Right ventricle myocardium inferior (tissue), 1 donor: Measurements from ENCODE around the gene RAB7A. TPM values are rescaled to one million over a fixed set of nuclear protein-coding genes. Genes with fewer than 3 reads are reported as not detected.
"Not testable (repeated sequence)": the region's sequence is repeated elsewhere in the genome, so short reads cannot be mapped to it uniquely, and the experiment has no call there.

ENCODE experiments used
- ATAC-seq: fragments of 200-7000 bp; cut with Tn5 transposase; one replicate; pipeline ENCODE4 v1.9.1; 2020; ENCODE audit warnings: mild to moderate bottlenecking, moderate library complexity
- DNase-seq: peaks from one replicate; pipeline ENCODE4 v3.0.0; 2021; ENCODE audit errors: missing footprints
- intact Hi-C: fragments of 100-400 bp; cut with DNase I; formaldehyde crosslinking; loops from one replicate; pipeline ENCODE4 v1.11.0; 2022
- total RNA-seq: library from RNA; stranded (reverse); fragmentation: NEBNext Ultra II Directional; extraction: Animal tissue kit (Norgen Biotek cat#: 25700); gene quantifications from one replicate; pipeline ENCODE4 v1.2.1, GENCODE V29; 2021
- donor health status: DM: no; HTN: yes; CAD: no; lungs with severe emphysema.

Gene RAB7A
- total RNA-seq, 1 donor from 2014 or later: 242 TPM

- ATAC-seq, DNase-seq, intact Hi-C loops: not testable (repeated sequence)
These were observed 103.1 kb downstream of the RAB7A start for GRCh38 chr3:128829087-128829486.

GRCh38 chr3:128829925-128830625, 104.1 kb downstream of the RAB7A start:
- DNase-seq, intact Hi-C loops, ATAC-seq: not testable (repeated sequence)

DNA sequence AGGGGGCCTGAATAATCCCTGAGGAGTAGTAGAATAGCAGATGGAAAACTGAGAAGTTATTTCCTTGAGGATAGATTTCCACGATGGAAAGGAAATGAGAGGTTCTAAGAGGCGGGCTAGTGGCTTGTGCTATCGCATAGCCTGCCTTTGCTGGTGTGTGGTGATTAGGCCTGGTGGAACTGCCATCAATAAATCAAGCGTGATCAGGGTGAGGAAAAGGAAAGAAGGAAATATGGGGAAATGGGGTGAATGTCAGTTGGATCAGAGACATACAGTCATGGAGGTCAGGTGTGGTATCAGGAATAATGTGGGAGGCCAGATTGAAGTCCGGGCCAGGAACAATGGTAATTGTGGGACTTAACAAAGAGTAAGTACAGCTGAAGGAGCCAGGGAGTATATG, 104.8 kb downstream of the RAB7A start:
- ATAC-seq, intact Hi-C loops, DNase-seq: not testable (repeated sequence)

GRCh38 chr3:128832979-128833378, 107.0 kb downstream of the RAB7A start:
- intact Hi-C loops, ATAC-seq, DNase-seq: not testable (repeated sequence)

GRCh38 chr3:128835096-128835495, 109.1 kb downstream of the RAB7A start:
- no peak for DNase-seq
- intact Hi-C loops: no loop called here

DNA sequence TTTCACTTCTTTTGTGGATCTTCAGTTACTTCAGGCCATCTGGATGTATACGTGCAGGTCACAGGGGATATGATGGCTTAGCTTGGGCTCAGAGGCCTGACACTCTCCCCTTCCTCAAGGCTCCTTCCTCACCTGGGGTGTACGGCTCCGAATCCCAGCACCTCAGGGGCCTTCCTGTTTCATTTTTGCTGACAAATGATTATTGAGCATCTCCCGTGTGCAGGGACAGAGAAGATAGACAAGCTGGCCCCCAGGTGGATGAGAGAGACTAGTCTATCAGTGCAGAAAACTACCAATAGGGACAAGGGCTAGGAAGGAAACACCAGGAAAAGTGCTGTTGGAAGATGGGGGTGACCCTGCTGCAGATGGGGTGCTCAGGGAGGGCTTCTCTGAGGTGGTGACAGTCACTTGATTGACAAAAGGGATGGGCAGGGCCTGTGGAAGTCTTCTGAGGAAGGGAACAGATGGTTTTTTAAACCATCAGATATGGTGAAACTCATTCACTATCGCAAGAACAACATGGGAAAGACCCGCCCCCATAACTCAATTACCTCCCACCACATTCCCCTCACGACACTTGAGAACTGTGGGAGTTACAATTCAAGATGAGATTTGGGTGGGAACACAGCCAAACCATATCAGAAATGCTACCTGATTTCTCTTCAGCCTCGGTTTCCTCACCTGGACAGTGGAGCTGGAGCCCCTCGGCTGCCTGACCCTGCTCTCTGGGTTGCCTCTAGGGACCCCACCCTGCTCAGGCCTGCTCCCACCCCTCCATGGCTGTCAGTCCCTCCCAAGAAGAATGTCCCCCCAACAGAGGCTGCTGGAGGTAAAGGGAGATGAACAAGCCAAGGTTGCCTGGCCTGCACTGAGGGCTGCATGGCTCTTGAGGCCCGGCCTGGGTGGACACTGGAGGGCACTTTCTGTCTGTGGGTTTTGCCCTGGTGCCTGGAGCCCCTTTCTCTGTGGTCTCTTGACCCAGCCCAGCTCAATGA, 116.2 kb downstream of the RAB7A start:
- DNase-seq (no peak), ATAC-seq (no peak)
- intact Hi-C loops: no loop called here

More at GRCh38 chr3:128835096-128835495, 109.1 kb downstream of the RAB7A start:
- no peak for ATAC-seq

DNA sequence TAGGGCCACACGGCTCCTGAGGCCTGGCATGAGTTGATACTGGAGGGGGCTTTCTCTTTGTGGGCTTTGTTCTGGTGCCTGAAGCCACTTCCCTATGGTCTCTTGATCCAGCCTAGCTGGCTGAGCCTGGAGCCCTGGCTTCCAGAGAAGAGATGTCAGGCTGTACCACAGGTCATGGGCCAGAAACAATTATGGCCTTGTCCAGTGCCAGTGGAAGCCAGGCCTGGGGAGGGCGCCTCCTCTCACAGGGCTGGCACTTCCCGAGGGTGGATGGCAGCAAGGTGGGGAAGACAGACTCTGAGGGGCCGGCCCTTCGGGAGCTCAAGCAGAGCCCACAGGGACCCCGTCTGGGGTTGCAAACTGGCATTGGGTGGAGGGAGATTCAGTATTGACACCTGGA, 118.5 kb downstream of the RAB7A start:
- ATAC-seq (no peak), DNase-seq (no peak)
- intact Hi-C loops: no loop called here

- no peak for DNase-seq
- ATAC-seq: no peak
- intact Hi-C loops: loop anchor here (1.0 to 5.0 kb wide), 4 partner anchors 43 to 228 kb away; partner anchors contain the start of gene RAB7A
These were observed 119.3 kb downstream of the RAB7A start for GRCh38 chr3:128845119-128845777.

GRCh38 chr3:128845778-128846485, 119.9 kb downstream of the RAB7A start:
- intact Hi-C loops: loop anchor here (1.0 to 5.0 kb wide), 5 partner anchors 44 to 229 kb away; partner anchors contain the start of gene RAB7A
- ATAC-seq: peak; percentile 94

DNA sequence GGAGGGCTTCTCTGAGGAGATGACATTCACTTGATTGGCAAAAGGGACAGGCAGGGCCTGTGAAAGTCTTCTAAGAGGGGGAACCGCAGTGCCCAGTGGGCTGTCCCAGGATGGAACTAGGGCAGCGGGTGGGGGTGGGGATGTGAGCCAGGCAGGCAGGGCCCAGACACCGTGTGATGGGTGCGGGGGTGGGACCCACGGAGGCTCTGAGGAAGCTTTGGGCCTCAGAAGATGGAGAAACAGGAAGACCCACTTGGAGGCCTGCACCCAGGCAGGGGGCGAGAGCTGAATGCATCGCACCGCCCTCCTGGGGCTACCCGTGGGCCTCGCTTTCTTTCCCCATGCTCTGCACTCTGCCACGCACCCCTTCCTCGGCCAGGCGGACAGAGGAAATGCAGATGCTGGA, 120.5 kb downstream of the RAB7A start:
- intact Hi-C loops: loop anchor here (2.0 to 5.0 kb wide), 4 partner anchors 44 to 229 kb away; partner anchors contain the start of gene RAB7A
- no peak for DNase-seq
- ATAC-seq: peak; percentile 3

More at GRCh38 chr3:128845778-128846485, 119.9 kb downstream of the RAB7A start:
- peak; percentile 93 for DNase-seq

DNA sequence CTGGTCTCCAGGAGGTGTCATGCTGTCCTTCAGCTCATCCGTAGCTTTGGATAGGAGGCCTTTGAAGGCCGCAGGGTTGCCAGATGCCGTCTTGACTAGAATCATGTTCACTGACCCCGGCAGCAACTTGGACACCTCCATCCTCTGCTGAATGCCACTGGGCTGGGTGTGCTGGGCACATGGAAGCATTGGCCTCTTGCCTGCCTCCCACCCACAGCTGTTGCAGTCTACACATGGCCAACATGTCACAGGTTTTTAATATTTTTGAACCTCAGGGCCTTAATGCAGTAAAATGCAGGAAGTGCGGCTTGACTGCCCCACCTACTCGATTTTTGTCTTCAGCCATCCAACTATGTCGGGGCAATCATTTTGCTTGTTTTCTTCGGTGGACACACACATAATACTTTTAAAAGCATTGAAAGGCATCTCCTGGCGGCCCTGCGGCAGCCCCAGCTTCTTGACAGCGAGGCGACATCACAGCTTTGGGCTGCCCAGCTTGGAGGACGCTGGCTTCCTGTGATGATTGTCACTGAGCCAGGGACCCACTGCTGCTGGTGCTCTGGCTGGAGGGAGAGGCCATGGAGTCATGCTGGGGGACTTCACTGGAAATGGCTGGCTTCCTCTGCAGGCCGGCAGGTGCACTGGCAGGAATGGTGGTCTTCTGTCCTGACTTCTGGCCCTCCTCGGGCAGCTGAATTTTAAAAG, 121.8 kb downstream of the RAB7A start:
- intact Hi-C loops: loop anchor here (2.0 to 5.0 kb wide), 4 partner anchors 46 to 231 kb away; partner anchors contain the start of gene RAB7A
- ATAC-seq: no peak
- no peak for DNase-seq

GRCh38 chr3:128848936-128849335, 123.0 kb downstream of the RAB7A start:
- ATAC-seq (no peak), DNase-seq (no peak)
- intact Hi-C loops: loop anchor here (5.0 kb wide), 3 partner anchors 47 to 232 kb away; partner anchors contain the start of gene RAB7A

DNA sequence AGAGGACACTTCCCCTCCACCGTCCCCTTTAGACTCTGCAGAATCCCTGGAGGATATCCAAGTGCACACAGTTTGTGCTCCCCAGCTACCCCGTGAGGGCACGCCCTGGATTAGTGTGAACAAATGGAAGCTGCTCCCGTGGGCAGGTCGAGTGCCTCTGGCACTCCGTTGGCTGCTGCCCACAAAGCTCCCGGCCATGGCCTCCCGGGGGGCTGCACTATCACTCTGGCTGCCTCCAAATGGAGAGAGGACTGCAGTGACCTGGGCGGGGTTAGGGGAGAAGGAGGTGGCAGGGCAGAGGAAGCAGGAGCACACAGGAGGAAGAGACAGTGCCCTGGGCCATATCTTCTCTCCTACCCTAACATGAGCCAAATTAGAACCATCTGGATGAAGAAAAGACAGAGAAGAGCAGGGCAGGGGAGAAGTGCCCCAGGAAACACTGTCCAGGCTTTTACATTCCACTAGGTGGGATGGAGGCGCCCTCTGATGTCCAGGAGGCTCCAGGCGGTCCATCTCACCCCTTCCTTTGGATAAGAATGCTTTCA, 124.0 kb downstream of the RAB7A start:
- ATAC-seq (no peak), DNase-seq (no peak)
- intact Hi-C loops: loop anchor here (5.0 kb wide), 3 partner anchors 48 to 233 kb away; partner anchors contain the start of gene RAB7A

DNA sequence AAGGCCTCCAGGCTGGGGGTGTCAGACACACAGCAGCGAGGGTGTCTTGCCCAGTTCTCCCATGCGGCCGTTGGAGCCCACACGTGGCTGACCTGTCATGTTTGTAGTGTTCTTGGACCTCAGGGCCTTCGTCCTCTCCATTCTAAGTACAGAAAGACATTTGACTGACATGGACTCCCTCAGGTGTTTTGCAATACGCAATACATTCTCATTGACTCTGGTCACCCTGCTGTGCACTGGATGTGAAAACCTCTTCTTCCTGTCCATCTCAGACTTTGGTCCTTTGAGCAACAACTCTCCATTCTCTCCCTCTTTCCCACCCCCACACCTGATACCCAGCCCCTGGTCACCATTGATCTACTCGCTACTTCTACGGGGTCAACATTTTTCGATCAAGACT, 124.6 kb downstream of the RAB7A start:
- intact Hi-C loops: no loop called here
- no peak for ATAC-seq
- DNase-seq: no peak

DNA sequence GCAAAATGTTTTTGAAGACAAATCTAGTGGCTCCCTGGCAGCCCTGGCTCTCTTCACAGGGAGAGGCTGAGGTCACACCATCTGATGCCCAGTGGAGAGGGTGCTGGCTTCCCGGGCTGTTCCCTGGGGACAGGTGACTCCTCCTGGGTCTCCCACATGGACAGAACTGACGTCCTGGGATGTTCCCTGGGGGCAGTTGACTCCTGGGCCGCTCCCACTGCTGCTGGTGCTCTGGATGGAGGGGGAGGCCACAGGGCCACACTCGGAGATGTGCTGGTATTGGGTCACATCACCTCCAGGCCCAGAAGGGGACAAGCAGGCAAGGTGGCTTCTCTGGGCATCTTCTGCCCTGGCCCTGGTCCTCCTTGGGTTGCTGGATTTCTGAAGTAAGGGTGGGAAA, 125.6 kb downstream of the RAB7A start:
- DNase-seq (no peak), ATAC-seq (no peak)
- intact Hi-C loops: no loop called here

DNA sequence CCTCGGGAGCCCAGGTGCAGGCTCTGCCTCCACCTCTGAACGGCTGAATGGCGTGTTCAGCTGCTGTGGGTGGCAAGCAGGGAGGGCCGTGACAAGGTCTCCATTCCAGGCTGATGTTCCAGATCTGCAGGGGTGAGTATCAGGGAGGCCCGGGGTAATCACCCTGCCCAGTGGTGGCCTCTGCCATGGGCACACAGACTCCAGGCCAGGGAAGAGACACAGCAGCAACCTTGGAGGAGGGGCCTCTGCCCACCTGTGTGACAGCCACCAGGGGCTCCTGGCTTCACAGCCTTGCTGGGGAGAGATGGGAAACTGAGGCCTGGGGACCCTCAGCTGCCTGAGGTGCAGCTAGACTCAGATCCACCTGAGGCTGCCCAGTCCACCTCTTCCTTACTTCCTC, 127.8 kb downstream of the RAB7A start:
- intact Hi-C loops: no loop called here
- no peak for DNase-seq
- ATAC-seq: no peak

GRCh38 chr3:128854475-128854874, 128.5 kb downstream of the RAB7A start:
- intact Hi-C loops: no loop called here
- DNase-seq (no peak), ATAC-seq (no peak)
